H1 (cell line): ENCODE data around the gene LNX2. TPM values are rescaled to one million over a fixed set of nuclear protein-coding genes. Genes with fewer than 3 reads are reported as not detected.

Experiments used
- CTCF ChIA-PET: fragments of 300-600 bp; sonication (Branson Sonifier 250); formaldehyde crosslinking; loops from one replicate; lab custom pipeline; 2021; ENCODE audit not compliant: partially characterized antibody; lab: Charles Lee
- POLR2A ChIA-PET: fragments of 300-600 bp; sonication (Branson Sonifier 250); formaldehyde crosslinking; loops from one replicate; lab custom pipeline; 2021; ENCODE audit warnings: inconsistent platforms; ENCODE audit not compliant: partially characterized antibody; lab: Charles Lee
- DNase-seq, 2 experiments: peaks; one replicate each; pipeline versions ENCODE4 v3.0.0 to v3.0.0-alpha.2; 2010 to 2022; ENCODE audit warnings: low spot score in 2 of 2, low read depth in 1 of 2, mixed read lengths in 1 of 2
- FAIRE-seq: peaks from 2 replicates; lab custom pipeline; 2011; peaks lifted over from hg19 to GRCh38; lab: Jason Lieb, UNC
- H2AFZ ChIP-seq: 2 replicates; pipeline ENCODE4 v1.8.1; 2012; ENCODE audit warnings: low read length, inconsistent platforms
- H2AK5ac ChIP-seq: 2 replicates; pipeline ENCODE4 v1.6.1; 2013; ENCODE audit warnings: low read depth, low read length
- H2BK120ac ChIP-seq: replicated peaks from 2 replicates; pipeline ENCODE3; 2013; ENCODE audit warnings: low read depth, low read length, inconsistent platforms
- H2BK12ac ChIP-seq: 2 replicates; pipeline ENCODE4 v1.6.1; 2013; ENCODE audit warnings: low read depth, low read length
- H2BK15ac ChIP-seq: 2 replicates; pipeline ENCODE4 v1.6.1; 2013; ENCODE audit warnings: low read length
- H2BK20ac ChIP-seq: 2 replicates; pipeline ENCODE4 v1.6.1; 2013; ENCODE audit warnings: low read length
- H2BK5ac ChIP-seq: 2 replicates; pipeline ENCODE4 v1.6.1; 2013; ENCODE audit warnings: low read depth, low read length
- H3K14ac ChIP-seq: 2 replicates; pipeline ENCODE4 v1.6.1; 2013; ENCODE audit warnings: inconsistent platforms; ENCODE audit not compliant: insufficient read length
- H3K18ac ChIP-seq: 2 replicates; pipeline ENCODE4 v1.6.1; 2013; ENCODE audit warnings: low read length; ENCODE audit errors: extremely low read depth
- H3K23ac ChIP-seq: 2 replicates; pipeline ENCODE4 v1.6.1; 2013; ENCODE audit warnings: inconsistent platforms; ENCODE audit not compliant: insufficient read length
- H3K23me2 ChIP-seq: 2 replicates; pipeline ENCODE4 v1.6.1; 2013; ENCODE audit warnings: low read depth, low read length
- H3K27ac ChIP-seq: 2 replicates; pipeline ENCODE4 v1.6.1; 2011; ENCODE audit warnings: low read depth, low read length, inconsistent platforms
- H3K27me3 ChIP-seq, 4 experiments: replicated peaks in 1 of 4; 1 replicate in 1 of 4; 2 replicates in 3 of 4; pipeline versions ENCODE4 v1.6.1 to v1.8.1; 2011 to 2013; ENCODE audit warnings: low read length in 3 of 4, mild to moderate bottlenecking in 3 of 4, inconsistent platforms in 2 of 4, mixed read lengths in 2 of 4, moderate library complexity in 1 of 4; ENCODE audit not compliant: control insufficient read depth in 3 of 4, insufficient read depth in 3 of 4; ENCODE audit errors: extremely low read depth in 1 of 4
- H3K36me3 ChIP-seq, 4 experiments: 2 replicates each; pipeline versions ENCODE4 v1.6.1 to v1.8.1; 2011 to 2013; ENCODE audit warnings: mild to moderate bottlenecking in 4 of 4, low read length in 3 of 4, moderate library complexity in 2 of 4, control low read depth in 1 of 4, inconsistent platforms in 1 of 4; ENCODE audit not compliant: insufficient read depth in 4 of 4, control insufficient read depth in 2 of 4
- H3K4ac ChIP-seq: replicated peaks from 2 replicates; pipeline ENCODE3; 2013; ENCODE audit warnings: low read length, low read depth, mixed read lengths, inconsistent platforms; ENCODE audit not compliant: insufficient read length
- H3K4me1 ChIP-seq, 4 experiments: replicated peaks in 1 of 4; 1 replicate in 1 of 4; 2 replicates in 3 of 4; pipeline versions ENCODE4 v1.6.1 to v1.8.1; 2011 to 2013; ENCODE audit warnings: low read length in 3 of 4, inconsistent platforms in 2 of 4, mixed read lengths in 1 of 4; ENCODE audit not compliant: insufficient read depth in 4 of 4, control insufficient read depth in 3 of 4
- H3K4me2 ChIP-seq, 2 experiments: 2 replicates each; pipeline versions ENCODE4 v1.6.1 to v1.8.1; 2011 to 2013; ENCODE audit warnings: low read depth in 2 of 2, low read length in 2 of 2, control low read depth in 1 of 2, inconsistent platforms in 1 of 2, mild to moderate bottlenecking in 1 of 2; ENCODE audit not compliant: insufficient read depth in 1 of 2
- H3K4me3 ChIP-seq, 4 experiments: fragments of 200-600, 300-600 bp in 1 of 4; sonication (generic), shearing (Covaris generic), sonication (Bioruptor Twin) in 1 of 4; 2 replicates each; pipeline versions ENCODE4 v1.5.1 to v1.8.1; 2011 to 2016; ENCODE audit warnings: low read length in 4 of 4, low read depth in 3 of 4, control low read depth in 2 of 4, inconsistent platforms in 2 of 4, mild to moderate bottlenecking in 2 of 4, mixed read lengths in 1 of 4, moderate library complexity in 1 of 4; ENCODE audit not compliant: insufficient read depth in 2 of 4; ENCODE audit errors: extremely low read depth in 1 of 4
- H3K56ac ChIP-seq: replicated peaks from 2 replicates; pipeline ENCODE3; 2013; ENCODE audit warnings: low read depth, mild to moderate bottlenecking, mixed read lengths, low read length, inconsistent platforms; ENCODE audit not compliant: insufficient read length
- H3K79me1 ChIP-seq: 2 replicates; pipeline ENCODE4 v1.6.1; 2013; ENCODE audit warnings: low read depth, low read length, control low read depth
- H3K79me2 ChIP-seq, 2 experiments: 2 replicates each; pipeline versions ENCODE4 v1.6.1 to v1.8.1; 2012 to 2013; ENCODE audit warnings: low read length in 2 of 2, mild to moderate bottlenecking in 2 of 2, inconsistent platforms in 1 of 2; ENCODE audit not compliant: insufficient read depth in 2 of 2, control insufficient read depth in 1 of 2
- H3K9ac ChIP-seq, 4 experiments: replicated peaks in 1 of 4; 1 replicate in 1 of 4; 2 replicates in 3 of 4; pipeline versions ENCODE4 v1.6.1 to v1.8.1; 2011 to 2013; ENCODE audit warnings: low read depth in 3 of 4, low read length in 3 of 4, control low read depth in 2 of 4, mild to moderate bottlenecking in 2 of 4, moderate library complexity in 2 of 4, inconsistent platforms in 1 of 4; ENCODE audit errors: extremely low read depth in 1 of 4
- H3K9me3 ChIP-seq, 2 experiments: 2 replicates each; pipeline versions ENCODE4 v1.6.1 to v1.8.1; 2012 to 2013; ENCODE audit warnings: mild to moderate bottlenecking in 2 of 2, moderate library complexity in 2 of 2, control low read depth in 1 of 2, inconsistent platforms in 1 of 2, low read depth in 1 of 2, low read length in 1 of 2, mixed read lengths in 1 of 2; ENCODE audit not compliant: insufficient read depth in 2 of 2
- H4K20me1 ChIP-seq, 2 experiments: replicated peaks in 1 of 2; 2 replicates each; pipeline versions ENCODE3 to v1.8.1; 2011 to 2013; ENCODE audit warnings: inconsistent platforms in 2 of 2, low read length in 2 of 2, mild to moderate bottlenecking in 1 of 2; ENCODE audit not compliant: insufficient read depth in 2 of 2, control insufficient read depth in 1 of 2
- H4K5ac ChIP-seq: 2 replicates; pipeline ENCODE4 v1.6.1; 2013; ENCODE audit warnings: low read length, low read depth, mixed read lengths, inconsistent platforms; ENCODE audit not compliant: insufficient read length
- H4K8ac ChIP-seq: 2 replicates; pipeline ENCODE4 v1.8.0; 2013; ENCODE audit warnings: mild to moderate bottlenecking, moderate library complexity, low read length, inconsistent platforms; ENCODE audit not compliant: insufficient read depth; ENCODE audit errors: extremely low read depth
- H4K91ac ChIP-seq: replicated peaks from 2 replicates; pipeline ENCODE3; 2013; ENCODE audit warnings: low read length, mixed read lengths, inconsistent platforms; ENCODE audit not compliant: insufficient read length
- CTCF ChIP-seq, 3 experiments: IDR thresholded peaks; 1 replicate in 2 of 3; 2 replicates in 1 of 3; pipeline versions ENCODE4 v1.5.1 to v1.6.1; 2011; ENCODE audit warnings: low read length in 3 of 3, mild to moderate bottlenecking in 3 of 3, inconsistent platforms in 2 of 3, low read depth in 1 of 3, moderate library complexity in 1 of 3; ENCODE audit not compliant: insufficient read depth in 1 of 3; ENCODE audit errors: control extremely low read depth in 1 of 3
- POLR2AphosphoS5 ChIP-seq: IDR thresholded peaks from 2 replicates; pipeline ENCODE4 v1.6.1; 2011; ENCODE audit warnings: low read depth, low read length
- RAD21 ChIP-seq, 2 experiments: IDR thresholded peaks in 1 of 2; conservative IDR thresholded peaks in 1 of 2; 2 replicates each; pipeline ENCODE4 v1.6.1; 2011; ENCODE audit warnings: low read depth in 2 of 2, low read length in 2 of 2, improper control_type of control experiment in 1 of 2, inconsistent platforms in 1 of 2, mild to moderate bottlenecking in 1 of 2, moderate library complexity in 1 of 2
- WGBS, 2 experiments: shearing (Covaris generic) in 1 of 2; methylation state at CpG; one replicate each; pipeline versions ENCODE4 v1.1.6 to v1.1.7; 2013 to 2015; ENCODE audit warnings: low lambda C conversion rate in 2 of 2, mixed read lengths in 2 of 2, inconsistent platforms in 1 of 2, low coverage in 1 of 2, missing lambda C conversion rate in 1 of 2; ENCODE audit not compliant: insufficient replicate concordance in 2 of 2, insufficient coverage in 1 of 2, insufficient read length in 1 of 2; ENCODE audit errors: extremely low coverage in 1 of 2, missing lambda C conversion rate in 1 of 2; 5-methylcytosine and 5-hydroxymethylcytosine counted together
- polyA plus RNA-seq, 7 experiments: library from polyadenylated mRNA; depleted of rRNA in 3 of 7; stranded (reverse) in 5 of 7; unstranded in 2 of 7; fragments of >200 nt in 5 of 7; fragments of 200-250 nt in 2 of 7; gene quantifications; 1 replicate in 5 of 7; 2 replicates in 1 of 7; 4 replicates in 1 of 7; pipeline versions ENCODE4 v1.2.1 to v1.2.3, GENCODE V29; 2011 to 2013; ENCODE audit warnings: missing spikeins in 2 of 7, mixed read lengths in 2 of 7
- total RNA-seq: library from RNA; stranded (reverse); fragmentation: NEBNext Ultra II Directional; extraction: Animal tissue kit (Norgen Biotek cat#: 25700); gene quantifications from 2 replicates; pipeline ENCODE4 v1.2.1, GENCODE V29; 2021

Gene LNX2
- total and polyA plus RNA-seq, 2 of the 8 experiments (the other 6 are each of a cell fraction or from before 2014, with no cell fraction given) = 6.4 to 13.9 TPM

GRCh38 chr13:27665333-27665732 is 45.0 kb upstream of the LNX2 start:
- Histone ChIP-seq H3K23me2 (no peaks in the 10 kb centered on the region), H2BK5ac (no peak overlapping the region), H4K20me1 (peaks cover 1 to 3% of the 10 kb centered on the region in 2 experiments), H3K4ac (no peak overlapping the region), H3K79me2 (no peaks in the 10 kb centered on the region; a peak in 1 of 4 replicates), H3K27ac (no peak overlapping the region), H4K91ac (no peak overlapping the region), H3K4me2 (no peak overlapping the region), H2AFZ (no peak overlapping the region), H3K18ac (no peak overlapping the region), H2BK15ac (no peak overlapping the region), H2BK120ac (no peak overlapping the region), H3K79me1 (no peaks in the 10 kb centered on the region; the same call in 1 of the 2 replicates), H3K27me3 (no peaks in the 10 kb centered on the region), H3K14ac (no peak overlapping the region), H4K8ac (no peak overlapping the region), H3K23ac (no peak overlapping the region), H3K56ac (no peak overlapping the region), H3K4me3 (no peak overlapping the region), H3K9ac (no peak overlapping the region), H3K36me3 (peaks cover 0 to 4% (median 2%) of the 10 kb centered on the region in 4 experiments; a peak in 3 of 8 replicates), H2AK5ac (no peak overlapping the region), H4K5ac (no peak overlapping the region), H2BK20ac (no peak overlapping the region), H3K4me1 (peaks cover 0 to 3% (median 0%) of the 10 kb centered on the region in 4 experiments; a peak in 2 of 7 replicates), H3K9me3 (no peaks in the 10 kb centered on the region), H2BK12ac (no peak overlapping the region)
- POLR2A ChIA-PET = no interaction called here
- CTCF ChIA-PET = interaction anchor here (0.8 to 11.6 kb wide), 15 partner anchors 9 to 188 kb away, joined by 3 to 112 read pairs (median 4); no protein-coding TSS in a partner anchor
- 81% methylated on average over 3 of the region's 3 CpGs; no CpG with 5 or more reads in 1 of the 2 experiments for WGBS, 2 experiments
- no peak for DNase-seq
- TF ChIP-seq POLR2AphosphoS5 (no peak), CTCF (IDR thresholded peaks at IDR 0.05; ENCODE audit: control extremely low read depth in 1 of 3, insufficient read depth in 1 of 3, low read depth in 1 of 3, low read length in 3 of 3) (peak in 2 of 3 experiments; percentile 43 to 49; a peak in 2 of 4 replicates), RAD21 (IDR thresholded peaks at IDR 0.05 in 1 of 2, conservative IDR thresholded peaks at IDR 0.05 in 1 of 2; ENCODE audit: low read depth in 2 of 2, low read length in 2 of 2) (peak; percentile 68 to 77)
- peak; percentile 91 for FAIRE-seq
